GM18867 (cell line): ENCODE results near the gene SLC5A6.

Experiments
- ATAC-seq: cut with Tn5 transposase; IDR thresholded peaks from one replicate; pipeline ENCODE4 v1.9.1; 2021; ENCODE audit warnings: mild to moderate bottlenecking, moderate library complexity; ENCODE audit not compliant: unreplicated experiment

Gene SLC5A6

GRCh38 chr2:27237341-27237945 lies 25.4 kb upstream of the SLC5A6 start:
- ATAC-seq: no peak

GRCh38 chr2:27236626-27237025 lies 24.6 kb upstream of the SLC5A6 start:
- ATAC-seq: no peak

DNA sequence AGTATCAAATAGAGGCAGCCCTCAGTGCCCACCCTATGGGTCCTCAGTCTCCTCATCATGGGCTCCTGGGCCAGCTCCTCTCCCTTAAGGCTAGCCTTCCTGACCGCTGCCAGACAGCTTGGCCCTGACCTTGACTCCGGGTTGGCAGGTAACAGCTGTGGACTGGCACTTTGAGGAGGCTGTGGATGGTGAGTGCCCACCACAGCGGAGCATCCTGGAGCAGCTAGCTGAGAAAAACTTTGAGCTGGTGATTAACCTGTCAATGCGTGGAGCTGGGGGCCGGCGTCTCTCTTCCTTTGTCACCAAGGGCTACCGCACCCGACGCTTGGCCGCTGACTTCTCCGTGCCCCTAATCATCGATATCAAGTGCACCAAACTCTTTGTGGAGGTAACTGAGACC lies 24.1 kb upstream of the SLC5A6 start:
- ATAC-seq: no peak

GRCh38 chr2:27233341-27233740 lies 21.3 kb upstream of the SLC5A6 start:
- ATAC-seq: no peak

- ATAC-seq: no peak
Measured at GRCh38 chr2:27231921-27232320, 19.9 kb upstream of the SLC5A6 start.

GRCh38 chr2:27227501-27227900 lies 15.4 kb upstream of the SLC5A6 start:
- ATAC-seq: no peak

- ATAC-seq: no peak
Measured at GRCh38 chr2:27225526-27225925, 13.5 kb upstream of the SLC5A6 start.

DNA sequence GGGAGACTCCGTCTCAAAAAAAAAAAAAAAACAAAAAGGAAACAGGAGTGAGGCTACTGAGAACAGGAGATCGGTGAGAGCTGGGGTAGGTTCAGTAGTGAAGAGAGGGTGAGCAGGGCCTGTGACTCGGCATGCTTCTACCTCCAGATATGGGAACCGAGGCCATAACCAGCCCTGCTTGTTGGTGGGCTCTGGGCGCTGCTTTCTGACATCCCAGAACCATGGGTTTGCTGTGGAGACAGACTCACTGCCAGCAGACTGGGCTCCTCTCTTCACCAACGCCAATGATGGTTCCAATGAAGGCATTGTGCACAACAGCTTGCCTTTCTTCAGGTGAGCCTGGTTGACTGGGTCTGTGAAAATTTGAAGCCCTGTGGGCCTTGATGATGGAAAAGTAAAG lies 11.3 kb upstream of the SLC5A6 start:
- ATAC-seq: no peak

GRCh38 chr2:27222407-27222806 lies 10.3 kb upstream of the SLC5A6 start:
- ATAC-seq: no peak

DNA sequence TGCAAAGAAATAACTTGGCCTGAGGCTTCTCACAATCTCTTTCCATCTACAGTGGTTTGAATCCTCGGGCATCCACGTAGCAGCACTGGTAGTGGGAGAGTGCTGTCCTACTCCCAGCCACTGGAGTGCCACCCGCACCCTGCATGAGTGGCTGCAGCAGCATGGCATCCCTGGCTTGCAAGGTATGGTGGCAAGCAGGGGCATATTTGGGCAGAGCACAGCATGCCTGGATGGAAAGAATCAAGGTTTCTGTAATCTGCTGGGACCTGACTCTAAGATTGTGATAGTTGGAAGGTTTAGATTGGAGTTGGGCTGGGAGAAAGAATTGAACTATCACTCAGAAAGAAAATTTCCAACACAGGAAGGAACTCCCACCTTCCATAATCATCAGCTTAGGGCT lies 9.1 kb upstream of the SLC5A6 start:
- ATAC-seq: no peak

DNA sequence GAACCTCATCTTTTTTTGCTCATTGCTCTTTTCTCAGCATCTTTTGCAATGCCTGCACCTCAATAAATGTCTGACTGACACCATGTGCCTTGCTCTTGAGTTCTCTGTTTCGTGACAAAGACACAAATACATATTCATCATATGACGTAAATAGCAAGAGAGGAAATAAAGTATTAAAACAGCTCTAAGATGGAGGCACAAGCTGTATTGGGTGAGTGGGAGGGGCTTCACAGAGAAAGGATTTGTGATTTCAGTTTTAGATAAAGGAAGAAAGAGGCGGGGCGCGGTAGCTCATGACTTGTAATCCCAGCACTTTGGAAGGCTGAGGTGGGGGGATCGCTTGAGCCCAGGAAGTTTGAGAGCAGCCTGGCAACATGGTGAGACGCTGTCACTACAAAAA lies 8.0 kb upstream of the SLC5A6 start:
- ATAC-seq: no peak

- ATAC-seq: no peak
Measured at GRCh38 chr2:27219091-27219490, 7.0 kb upstream of the SLC5A6 start.

GRCh38 chr2:27218614-27219013 lies 6.5 kb upstream of the SLC5A6 start:
- no peak for ATAC-seq

DNA sequence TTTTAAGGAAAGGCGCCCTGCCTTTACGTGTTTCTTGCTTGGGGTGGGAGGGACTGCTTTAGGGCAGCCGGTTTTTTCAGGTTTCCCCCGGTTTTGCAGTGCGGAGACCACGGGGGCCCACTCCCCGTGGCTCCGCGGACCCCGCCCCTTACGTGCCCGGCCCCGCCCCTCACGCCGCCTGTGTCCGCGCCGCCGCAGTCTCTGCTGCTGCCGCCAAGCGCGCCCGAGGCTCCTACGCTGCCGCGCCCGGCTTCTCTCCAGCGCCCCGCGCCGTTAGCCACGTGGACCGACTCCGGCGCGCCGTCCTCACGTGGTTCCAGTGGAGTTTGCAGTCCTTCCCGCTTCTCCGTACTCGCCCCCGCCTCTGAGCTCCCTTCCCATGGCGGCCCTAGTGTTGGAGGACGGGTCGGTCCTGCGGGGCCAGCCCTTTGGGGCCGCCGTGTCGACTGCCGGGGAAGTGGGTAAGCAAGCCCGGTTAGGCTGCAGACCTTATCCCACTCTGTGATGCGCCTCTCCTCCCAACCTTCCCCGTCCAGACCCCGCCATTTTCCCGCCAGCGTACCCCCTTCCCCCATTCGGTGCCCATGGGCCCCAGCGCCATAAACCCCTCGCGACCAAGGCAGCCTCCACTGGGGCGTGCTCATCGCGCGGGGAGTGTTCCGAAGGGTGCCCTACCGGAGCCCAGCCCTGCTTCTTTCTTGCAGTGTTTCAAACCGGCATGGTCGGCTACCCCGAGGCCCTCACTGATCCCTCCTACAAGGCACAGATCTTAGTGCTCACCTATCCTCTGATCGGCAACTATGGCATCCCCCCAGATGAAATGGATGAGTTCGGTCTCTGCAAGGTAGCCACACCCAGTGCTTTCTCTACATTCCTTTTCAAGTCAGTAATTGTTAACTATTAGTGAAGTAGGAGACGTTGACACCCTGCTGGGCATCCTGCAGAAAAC lies 5.4 kb upstream of the SLC5A6 start, which contains the start of gene CAD:
Gene CAD (plus strand): TSS at position 197 of the 949 bp plus-strand sequence. CDS start 183 bp downstream, at position 380.
- ATAC-seq: peak; percentile 76

DNA sequence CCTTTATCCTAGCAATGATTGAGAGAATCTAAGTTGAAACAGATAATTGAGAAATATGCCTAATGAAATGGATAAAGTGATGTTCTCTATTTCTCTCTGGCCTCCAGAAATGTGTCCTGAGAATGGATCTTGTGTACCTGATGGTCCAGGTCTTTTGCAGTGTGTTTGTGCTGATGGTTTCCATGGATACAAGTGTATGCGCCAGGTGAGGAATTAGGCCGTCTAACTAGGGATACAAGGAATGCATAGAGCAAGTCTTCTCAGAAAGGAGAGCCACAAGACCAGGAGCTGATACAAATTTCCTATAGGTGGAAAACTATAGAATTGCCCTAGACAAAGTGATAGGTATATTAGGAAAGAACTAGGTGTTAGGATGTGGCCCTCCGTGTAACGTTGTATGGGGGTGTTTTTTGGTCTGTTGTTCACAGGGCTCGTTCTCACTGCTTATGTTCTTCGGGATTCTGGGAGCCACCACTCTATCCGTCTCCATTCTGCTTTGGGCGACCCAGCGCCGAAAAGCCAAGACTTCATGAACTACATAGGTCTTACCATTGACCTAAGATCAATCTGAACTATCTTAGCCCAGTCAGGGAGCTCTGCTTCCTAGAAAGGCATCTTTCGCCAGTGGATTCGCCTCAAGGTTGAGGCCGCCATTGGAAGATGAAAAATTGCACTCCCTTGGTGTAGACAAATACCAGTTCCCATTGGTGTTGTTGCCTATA lies 4.5 kb upstream of the SLC5A6 start:
- no peak for ATAC-seq

- no peak for ATAC-seq
Measured at GRCh38 chr2:27214941-27215340, 2.9 kb upstream of the SLC5A6 start.

DNA sequence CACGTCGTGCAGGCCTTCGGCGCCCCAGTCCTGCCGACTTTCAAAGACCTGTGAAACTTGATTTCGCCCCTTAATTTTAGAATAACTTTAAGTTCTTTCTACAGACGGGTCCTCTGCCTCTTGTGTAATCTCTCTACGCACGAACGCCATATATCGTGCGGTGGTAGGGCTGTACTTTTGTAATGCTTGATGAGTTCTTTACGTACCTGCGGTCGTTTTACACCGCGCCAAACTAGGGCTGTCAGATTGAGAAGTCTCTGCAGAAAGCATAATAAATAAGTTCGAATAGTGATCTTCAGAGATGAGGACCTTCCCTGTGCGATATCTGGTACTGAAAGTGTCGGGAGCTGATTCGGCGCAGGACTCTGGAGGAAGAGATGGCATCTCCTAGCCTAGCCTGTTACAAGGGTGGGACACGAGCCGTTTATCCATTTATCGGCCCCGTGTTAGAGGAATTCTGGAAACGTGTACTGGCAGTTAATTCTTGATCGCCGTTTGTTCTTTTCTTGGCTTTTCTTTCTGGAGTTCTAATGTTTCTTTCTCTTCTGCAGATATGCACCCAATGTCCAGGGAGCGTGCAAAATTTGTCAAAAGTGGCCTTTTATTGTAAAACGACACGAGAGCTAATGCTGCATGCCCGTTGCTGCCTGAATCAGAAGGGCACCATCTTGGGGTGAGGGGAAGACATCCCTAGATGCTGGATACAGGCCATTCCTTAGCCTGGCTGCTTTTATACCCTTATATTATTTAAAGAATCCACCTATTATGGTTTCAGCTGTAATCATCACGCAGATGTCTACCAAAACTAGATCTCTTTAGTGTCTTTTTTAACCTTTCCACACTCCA lies 781 bp upstream of the SLC5A6 start:
- ATAC-seq: peak; percentile 9

DNA sequence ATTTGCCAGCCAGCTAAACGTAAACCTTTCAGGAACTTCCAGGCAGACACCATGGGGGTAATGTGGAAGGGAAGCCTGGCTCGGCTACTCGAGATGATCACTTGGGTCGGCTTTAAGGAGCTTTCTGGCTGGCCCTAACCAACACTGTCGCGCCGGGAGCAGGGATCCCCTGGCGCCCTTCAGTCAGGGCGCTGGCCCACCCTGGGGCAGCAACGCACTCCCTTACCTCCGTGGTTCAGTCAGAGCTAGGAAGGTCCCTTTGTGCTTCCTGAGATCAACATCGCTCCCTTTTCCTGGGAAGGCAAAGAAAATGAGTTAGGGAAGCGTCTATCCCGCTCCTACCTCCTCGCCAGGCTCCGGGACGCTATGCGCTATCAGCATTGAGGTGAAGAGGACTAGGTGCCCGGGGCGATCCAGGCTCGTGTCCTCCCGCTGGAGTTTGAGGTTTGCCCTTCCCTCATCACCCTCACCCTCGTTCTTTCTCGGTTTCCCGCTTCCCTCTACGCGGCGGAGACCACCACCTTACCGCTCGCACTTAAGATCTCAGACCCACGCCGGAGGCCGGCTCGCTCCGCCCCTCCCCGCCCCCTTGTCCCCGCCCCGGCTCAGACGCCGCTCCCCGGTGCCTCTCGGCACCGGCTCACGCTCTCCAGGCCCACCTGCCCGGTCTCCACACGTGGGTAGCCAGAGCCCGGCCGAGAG lies 676 bp downstream of the SLC5A6 start:
- no peak for ATAC-seq

DNA sequence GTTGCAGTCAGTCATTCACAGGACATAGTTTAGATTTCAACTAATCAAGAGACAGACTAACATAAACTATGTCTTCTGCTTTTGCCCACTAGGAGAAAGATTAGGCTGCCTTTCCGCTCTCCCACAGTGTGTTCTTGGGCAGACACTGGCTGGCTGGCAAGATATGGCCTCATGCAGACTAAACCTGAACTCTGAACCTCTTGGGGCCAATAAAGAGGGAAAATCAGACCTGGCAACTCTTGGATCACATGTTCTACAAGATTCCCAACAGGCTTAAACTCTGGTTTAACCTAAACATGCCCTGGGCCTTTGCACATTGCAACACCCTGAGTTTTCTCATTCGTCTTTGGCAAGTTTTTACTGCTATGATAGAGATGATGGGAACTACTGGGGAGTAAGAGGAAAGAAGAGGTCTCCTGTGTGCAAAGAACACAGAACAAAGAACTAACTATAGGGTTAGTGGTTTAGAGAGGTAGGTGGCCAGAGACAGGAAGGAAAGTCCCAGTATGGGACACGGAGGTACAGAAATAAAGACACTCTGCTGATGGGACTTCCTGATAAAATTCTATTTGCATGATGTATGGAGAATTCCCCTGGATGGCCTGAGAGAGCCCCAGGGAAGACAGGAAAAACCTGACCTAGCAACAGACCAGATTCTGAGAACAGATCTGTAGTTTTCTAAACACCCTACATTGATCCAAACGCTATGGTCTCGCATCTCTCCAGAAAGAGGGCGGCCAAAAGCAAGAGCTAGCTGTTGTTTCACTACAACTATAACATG lies 2.3 kb downstream of the SLC5A6 start:
- no peak for ATAC-seq
